ENCODE results near the gene HERC2.
"Not testable (repeated sequence)": the region's sequence is repeated elsewhere in the genome, so short reads cannot be mapped to it uniquely, and the experiment has no call there.

DNA sequence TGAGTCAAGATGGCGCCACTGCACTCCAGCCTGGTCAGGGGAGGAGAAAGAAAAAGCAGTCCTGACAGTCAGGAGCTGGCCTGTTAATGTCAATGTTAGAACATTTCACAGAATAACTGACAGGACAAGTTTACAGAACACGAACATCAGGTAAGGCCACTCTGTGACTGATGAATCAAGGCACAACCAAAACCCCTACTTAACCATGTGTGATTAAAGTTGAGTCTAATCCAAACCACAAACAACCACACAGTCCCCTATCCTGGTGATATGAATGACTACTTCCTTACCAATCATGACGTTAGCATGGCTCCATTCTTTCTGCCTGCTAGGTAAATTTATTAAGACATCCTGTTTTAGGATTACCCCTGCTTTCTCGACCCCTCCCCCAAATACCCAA, 124.3 kb downstream of the HERC2 start:
- TF ChIP-seq, protein P1, sequence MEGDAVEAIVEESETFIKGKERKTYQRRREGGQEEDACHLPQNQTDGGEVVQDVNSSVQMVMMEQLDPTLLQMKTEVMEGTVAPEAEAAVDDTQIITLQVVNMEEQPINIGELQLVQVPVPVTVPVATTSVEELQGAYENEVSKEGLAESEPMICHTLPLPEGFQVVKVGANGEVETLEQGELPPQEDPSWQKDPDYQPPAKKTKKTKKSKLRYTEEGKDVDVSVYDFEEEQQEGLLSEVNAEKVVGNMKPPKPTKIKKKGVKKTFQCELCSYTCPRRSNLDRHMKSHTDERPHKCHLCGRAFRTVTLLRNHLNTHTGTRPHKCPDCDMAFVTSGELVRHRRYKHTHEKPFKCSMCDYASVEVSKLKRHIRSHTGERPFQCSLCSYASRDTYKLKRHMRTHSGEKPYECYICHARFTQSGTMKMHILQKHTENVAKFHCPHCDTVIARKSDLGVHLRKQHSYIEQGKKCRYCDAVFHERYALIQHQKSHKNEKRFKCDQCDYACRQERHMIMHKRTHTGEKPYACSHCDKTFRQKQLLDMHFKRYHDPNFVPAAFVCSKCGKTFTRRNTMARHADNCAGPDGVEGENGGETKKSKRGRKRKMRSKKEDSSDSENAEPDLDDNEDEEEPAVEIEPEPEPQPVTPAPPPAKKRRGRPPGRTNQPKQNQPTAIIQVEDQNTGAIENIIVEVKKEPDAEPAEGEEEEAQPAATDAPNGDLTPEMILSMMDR (IDR thresholded peaks at IDR 0.05): not testable (repeated sequence)
- not testable (repeated sequence) for TF ChIP-seq POLR2AphosphoS5, POLR2A (IDR thresholded peaks at IDR 0.05)
